Esophagus squamous epithelium (tissue), 5 donors: ENCODE data around the gene SHC1. TPM values are rescaled to one million over a fixed set of nuclear protein-coding genes. Genes with fewer than 3 reads are reported as not detected.

Source experiments
- DNase-seq: peaks from one replicate; lab custom pipeline; 2025; lab: John Stamatoyannopoulos, UW
- H3K27ac ChIP-seq, 4 donors: fragments of 200-600 bp; sonication (generic); one replicate each; pipeline ENCODE4 v1.5.1; 2016 to 2019; ENCODE audit warnings: mild to moderate bottlenecking in 1 of 4
- H3K27me3 ChIP-seq, 4 donors: fragments of 200-600 bp; sonication (generic); 1 replicate in 3 of 4; 2 replicates in 1 of 4; pipeline versions ENCODE4 v1.5.1 to v1.6.0; 2017 to 2021; ENCODE audit warnings: antibody characterized with exemption in 1 of 4
- H3K36me3 ChIP-seq, 3 donors: fragments of 200-600 bp; sonication (generic); one replicate each; pipeline ENCODE4 v1.5.1; 2016 to 2019
- H3K4me1 ChIP-seq, 3 donors: fragments of 200-600 bp; sonication (generic); one replicate each; pipeline ENCODE4 v1.5.1; 2017 to 2019
- H3K4me3 ChIP-seq, 4 donors: fragments of 200-600 bp; sonication (generic); 1 replicate in 3 of 4; 2 replicates in 1 of 4; pipeline ENCODE4 v1.5.1; 2016 to 2019; ENCODE audit warnings: mild to moderate bottlenecking in 2 of 4, moderate library complexity in 1 of 4
- H3K9me3 ChIP-seq, 3 donors: fragments of 200-600 bp; sonication (generic); one replicate each; pipeline ENCODE4 v1.5.1; 2016 to 2019
- CTCF ChIP-seq, 6 experiments: fragments of 450-650 bp in 4 of 6; fragments of 200-600 bp in 2 of 6; sonication (generic) in 2 of 6; IDR thresholded peaks; one replicate each; pipeline ENCODE4 v1.5.1; 2016 to 2019; ENCODE audit warnings: antibody characterized with exemption in 6 of 6, mild to moderate bottlenecking in 4 of 6, moderate library complexity in 4 of 6
- POLR2A ChIP-seq, 4 donors: fragments of 450-650 bp; IDR thresholded peaks; one replicate each; pipeline ENCODE4 v1.6.1; 2017; ENCODE audit warnings: antibody characterized with exemption in 4 of 4, mild to moderate bottlenecking in 4 of 4, moderate library complexity in 3 of 4
- WGBS, 2 donors: methylation state at CpG; one replicate each; pipeline ENCODE4 v1.1.5; 2018; 5-methylcytosine and 5-hydroxymethylcytosine counted together
- intact Hi-C: fragments of 100-400 bp; cut with DNase I; formaldehyde crosslinking; loops from one replicate; pipeline ENCODE4 v1.15.0; 2022
- total RNA-seq, 4 donors: library from RNA; depleted of rRNA; stranded (reverse); fragments of >200 nt; gene quantifications; one replicate each; pipeline ENCODE4 v1.1.0, GENCODE V29; 2016
- donor health status: DM: yes; HTN: yes; CAD: no.

Gene SHC1
- total RNA-seq, 4 donors from 2014 or later, result 37.6 to 80.9 (median 65.8) TPM

- intact Hi-C loops, result loop anchor here (5.0 to 10.0 kb wide), 2 partner anchors 37 to 104 kb away; partner anchors contain the start of gene EFNA4
- 23 to 27% methylated on average over 10 of the region's 10 CpGs for WGBS, 2 donors
- peak overlapping the region; percentile 67 to 98 (median 79) for H3K4me3 ChIP-seq
- H3K4me1 ChIP-seq, result peaks cover 24 to 69% (median 33%) of the 10 kb centered on the region in 3 donors
- no peak for TF ChIP-seq CTCF (IDR thresholded peaks at IDR 0.05)
- no peak for TF ChIP-seq POLR2A (IDR thresholded peaks at IDR 0.05)
- no peaks in the 10 kb centered on the region for H3K9me3 ChIP-seq
- DNase-seq, result no peak
- peak overlapping the region; percentile 95 to 99 (median 98) for H3K27ac ChIP-seq
- H3K36me3 ChIP-seq, result peaks cover 12 to 57% (median 37%) of the 10 kb centered on the region in 3 donors
- H3K27me3 ChIP-seq, result no peaks in the 10 kb centered on the region
Measured at GRCh38 chr1:154960446-154961136, 10.0 kb downstream of the SHC1 start.

GRCh38 chr1:154959426-154959780, 11.1 kb downstream of the SHC1 start:
- WGBS, 2 donors, result 100% methylated on average over 1 of the region's 7 CpGs; no CpG with 5 or more reads in 1 of the 2 donors
- peaks cover 35 to 81% (median 45%) of the 10 kb centered on the region in 3 donors for H3K4me1 ChIP-seq
- H3K36me3 ChIP-seq, result peaks cover 8 to 46% (median 27%) of the 10 kb centered on the region in 3 donors
- peak overlapping the region in 2 of 4 donors; percentile 4 to 9 for H3K27ac ChIP-seq
- no peak overlapping the region for H3K4me3 ChIP-seq
- no peaks in the 10 kb centered on the region for H3K9me3 ChIP-seq
- TF ChIP-seq CTCF (IDR thresholded peaks at IDR 0.05) (no peak), POLR2A (IDR thresholded peaks at IDR 0.05) (no peak)
- intact Hi-C loops, result loop anchor here (10.0 kb wide), 1 partner anchor 395 kb away; the partner anchor contains the start of gene CHRNB2
- H3K27me3 ChIP-seq, result no peaks in the 10 kb centered on the region
- no peak for DNase-seq

GRCh38 chr1:154958681-154959425, 11.7 kb downstream of the SHC1 start:
- peaks cover 37 to 87% (median 50%) of the 10 kb centered on the region in 3 donors for H3K4me1 ChIP-seq
- no peak for DNase-seq
- WGBS, 2 donors, result 89% methylated on average over 3 of the region's 16 CpGs; no CpG with 5 or more reads in 1 of the 2 donors
- peaks cover 8 to 40% (median 22%) of the 10 kb centered on the region in 3 donors for H3K36me3 ChIP-seq
- TF ChIP-seq CTCF (IDR thresholded peaks at IDR 0.05) (no peak), POLR2A (IDR thresholded peaks at IDR 0.05) (no peak)
- H3K27me3 ChIP-seq, result no peaks in the 10 kb centered on the region
- peak overlapping the region in 2 of 4 donors; percentile 4 to 9 for H3K27ac ChIP-seq
- no peaks in the 10 kb centered on the region for H3K9me3 ChIP-seq
- intact Hi-C loops, result loop anchor here (10.0 kb wide), 1 partner anchor 394 kb away; the partner anchor contains the start of gene CHRNB2
- H3K4me3 ChIP-seq, result no peak overlapping the region

GRCh38 chr1:154958036-154958435, 12.5 kb downstream of the SHC1 start:
- H3K36me3 ChIP-seq, result peaks cover 8 to 32% (median 14%) of the 10 kb centered on the region in 3 donors
- no peak for TF ChIP-seq POLR2A (IDR thresholded peaks at IDR 0.05)
- no peak overlapping the region for H3K4me3 ChIP-seq
- intact Hi-C loops, result loop anchor here (10.0 kb wide), 1 partner anchor 393 kb away; the partner anchor contains the start of gene CHRNB2
- no peak for DNase-seq
- no peaks in the 10 kb centered on the region for H3K27me3 ChIP-seq
- H3K4me1 ChIP-seq, result peaks cover 36 to 87% (median 57%) of the 10 kb centered on the region in 3 donors
- H3K27ac ChIP-seq, result peak overlapping the region in 2 of 4 donors; percentile 4 to 89
- no peaks in the 10 kb centered on the region for H3K9me3 ChIP-seq
- WGBS, 2 donors, result 50 to 80% methylated on average over 2 of the region's 2 CpGs

GRCh38 chr1:154957091-154957657, 13.4 kb downstream of the SHC1 start:
- TF ChIP-seq CTCF (IDR thresholded peaks at IDR 0.05) (no peak), POLR2A (IDR thresholded peaks at IDR 0.05) (no peak)
- Histone ChIP-seq H3K36me3 (peaks cover 8 to 27% (median 10%) of the 10 kb centered on the region in 3 donors), H3K9me3 (no peaks in the 10 kb centered on the region), H3K4me3 (no peak overlapping the region), H3K27me3 (no peaks in the 10 kb centered on the region), H3K27ac (peak overlapping the region; percentile 79 to 89 (median 85)), H3K4me1 (peaks cover 28 to 87% (median 57%) of the 10 kb centered on the region in 3 donors)
- 32 to 65% methylated on average over 9 of the region's 9 CpGs for WGBS, 2 donors
- DNase-seq, result no peak
- intact Hi-C loops, result loop anchor here (10.0 kb wide), 1 partner anchor 392 kb away; the partner anchor contains the start of gene CHRNB2
